GM19468 (cell line): ENCODE data around the gene THRB.

ENCODE experiments used
- ATAC-seq: cut with Tn5 transposase; IDR thresholded peaks from one replicate; pipeline ENCODE4 v1.9.1; 2021; ENCODE audit warnings: mild to moderate bottlenecking, moderate library complexity, moderate number of reproducible peaks; ENCODE audit not compliant: unreplicated experiment; ENCODE audit errors: extremely low read depth

Gene THRB

DNA sequence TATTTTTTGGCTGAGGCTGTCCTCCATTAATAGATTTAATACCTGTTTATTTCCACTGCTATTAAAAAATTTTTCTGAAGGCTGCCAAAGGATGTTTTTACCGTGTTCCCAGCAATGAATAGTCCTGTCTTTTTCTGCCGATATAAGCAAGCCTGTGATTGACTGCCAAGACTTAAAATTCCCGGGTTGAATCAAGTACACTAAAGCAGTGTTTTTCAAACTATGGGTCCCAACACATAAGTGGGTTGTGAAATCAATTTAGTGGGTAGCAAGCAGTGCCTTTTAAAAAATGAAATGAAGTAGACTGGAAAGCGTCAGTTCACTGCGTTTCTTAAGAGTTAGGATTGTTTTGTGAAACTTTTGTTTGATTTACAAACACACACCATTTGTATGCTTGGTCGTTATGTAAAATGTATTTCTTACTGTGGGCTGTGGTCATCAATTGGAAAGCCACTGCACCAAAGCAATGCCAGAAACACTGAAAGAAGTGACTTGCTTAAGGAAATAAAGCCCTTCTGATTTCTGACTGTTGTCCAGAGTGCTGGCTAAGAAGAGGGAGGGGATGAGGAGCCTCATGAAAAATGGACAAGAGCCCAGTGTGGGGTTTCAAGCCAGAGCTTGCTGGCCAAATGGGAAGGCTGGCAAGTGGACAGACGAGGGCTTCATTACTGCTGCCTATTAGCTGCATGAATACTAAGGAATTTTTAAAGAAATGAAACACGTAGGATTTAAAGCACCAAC is 206.0 kb downstream of the THRB start:
- ATAC-seq, result no peak

DNA sequence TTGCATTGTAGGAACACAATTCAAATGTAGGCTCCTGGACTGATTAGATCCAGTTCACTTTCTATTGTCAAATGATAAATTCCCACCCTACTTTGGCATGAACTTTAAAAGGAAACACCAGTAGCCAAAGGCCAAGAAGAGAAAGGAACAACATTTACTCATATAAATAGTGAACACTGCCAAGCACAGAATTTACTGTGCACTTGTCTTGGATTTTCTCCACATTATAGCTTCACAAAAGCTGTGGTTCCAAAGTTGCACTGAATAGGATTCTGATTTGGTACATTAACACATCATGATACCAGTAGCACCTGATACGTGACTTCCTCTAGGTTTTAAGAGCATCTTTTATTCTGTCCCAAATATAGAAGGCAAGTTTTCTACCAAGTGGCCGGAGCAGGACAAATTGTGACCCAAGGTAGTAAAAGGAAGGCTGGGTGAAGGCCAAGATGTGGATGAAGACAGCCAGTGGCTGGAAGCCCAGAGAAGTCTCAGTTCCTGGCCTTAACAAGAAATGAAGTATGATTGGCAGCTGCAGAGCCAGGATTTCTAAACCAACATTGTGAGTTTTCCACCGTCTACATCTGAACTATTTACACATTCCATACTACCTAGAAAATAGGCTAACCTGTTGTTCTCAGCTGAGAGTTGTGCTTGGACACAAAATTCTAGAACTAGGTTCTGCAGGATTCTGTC is 206.7 kb downstream of the THRB start:
- ATAC-seq, result no peak

DNA sequence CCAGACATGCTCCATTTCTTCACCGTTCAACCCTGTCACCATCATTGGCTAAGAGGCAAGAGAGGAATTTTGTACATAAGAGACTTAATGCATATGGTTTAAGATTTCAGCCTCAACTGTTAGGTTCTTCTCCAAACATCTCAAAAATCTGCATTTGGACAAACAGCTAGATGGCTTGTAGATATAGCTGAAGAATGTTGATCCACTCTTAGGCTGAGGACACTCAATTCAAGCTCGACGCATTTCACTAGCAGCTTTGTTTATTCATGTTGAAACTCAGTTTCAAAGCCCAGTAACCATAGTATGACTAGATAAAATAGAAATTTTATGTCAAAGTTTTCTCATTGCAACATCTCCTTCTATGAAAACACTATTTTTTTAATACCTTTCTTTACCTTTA is 208.2 kb downstream of the THRB start:
- ATAC-seq, result no peak

DNA sequence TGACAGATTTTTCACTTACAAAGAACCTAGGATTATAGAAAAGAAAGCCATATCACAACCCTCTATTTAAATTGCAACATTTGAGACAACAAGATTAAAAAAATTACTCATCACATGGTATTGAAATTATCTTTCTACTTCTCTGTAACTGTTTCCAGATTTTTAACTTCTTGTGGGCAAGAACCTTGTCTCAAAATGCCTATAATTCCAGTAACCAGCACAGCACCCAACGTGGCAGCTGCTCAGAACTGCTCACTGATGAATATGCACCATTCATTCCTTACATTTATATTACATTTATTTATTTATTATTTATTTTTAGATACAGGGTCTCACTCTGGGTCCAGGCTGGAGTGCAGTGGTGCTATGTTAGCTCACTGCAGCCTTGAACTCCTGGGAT is 216.1 kb downstream of the THRB start:
- no peak for ATAC-seq

GRCh38 chr3:24273491-24273890 is 221.2 kb downstream of the THRB start:
- ATAC-seq, result no peak

- no peak for ATAC-seq
These were observed 221.8 kb downstream of the THRB start for GRCh38 chr3:24272875-24273274.

DNA sequence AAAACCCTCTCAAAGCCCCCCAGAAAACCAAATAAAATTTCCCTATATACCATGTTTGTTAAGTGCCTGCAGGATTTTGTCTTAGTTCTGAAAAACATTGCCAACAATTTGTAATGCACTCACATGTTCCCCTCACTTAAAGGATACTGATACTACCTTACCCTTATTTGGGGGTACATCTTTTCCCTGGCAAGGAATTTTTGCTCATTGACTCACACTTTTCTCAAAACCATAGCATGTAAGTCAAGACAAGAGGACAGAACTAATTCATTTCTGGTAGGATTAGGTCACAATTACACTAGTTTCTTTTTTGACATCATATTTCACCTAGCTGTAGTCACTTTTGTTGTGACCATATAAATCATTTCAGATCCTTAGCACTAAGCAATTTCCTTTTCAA is 222.2 kb downstream of the THRB start:
- ATAC-seq, result no peak

GRCh38 chr3:24271228-24271627 is 223.4 kb downstream of the THRB start:
- no peak for ATAC-seq

- ATAC-seq, result no peak
These were observed 223.9 kb downstream of the THRB start for GRCh38 chr3:24270744-24271143.

DNA sequence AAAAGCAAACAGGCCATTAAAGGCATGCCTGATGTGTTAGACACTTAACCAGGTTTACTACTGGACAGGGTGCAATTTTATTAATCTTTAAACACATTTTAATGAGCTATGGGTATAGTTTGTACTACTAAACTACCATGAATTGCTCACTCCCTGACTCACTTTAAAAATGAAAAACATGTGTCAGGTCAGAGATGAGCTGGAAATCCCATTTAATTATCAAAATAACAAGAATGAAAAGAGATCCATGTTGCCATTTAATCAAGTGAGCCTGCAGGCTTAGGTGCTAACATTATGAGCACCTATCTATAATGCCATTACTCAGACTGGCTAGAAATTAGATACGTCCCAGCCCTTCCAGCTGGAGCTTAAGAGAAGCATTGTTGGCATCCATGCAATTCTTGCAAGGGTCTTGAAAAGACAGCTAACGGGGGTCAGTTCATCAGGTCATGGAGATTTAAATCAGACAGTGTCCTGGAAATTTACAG is 224.4 kb downstream of the THRB start:
- ATAC-seq, result no peak

DNA sequence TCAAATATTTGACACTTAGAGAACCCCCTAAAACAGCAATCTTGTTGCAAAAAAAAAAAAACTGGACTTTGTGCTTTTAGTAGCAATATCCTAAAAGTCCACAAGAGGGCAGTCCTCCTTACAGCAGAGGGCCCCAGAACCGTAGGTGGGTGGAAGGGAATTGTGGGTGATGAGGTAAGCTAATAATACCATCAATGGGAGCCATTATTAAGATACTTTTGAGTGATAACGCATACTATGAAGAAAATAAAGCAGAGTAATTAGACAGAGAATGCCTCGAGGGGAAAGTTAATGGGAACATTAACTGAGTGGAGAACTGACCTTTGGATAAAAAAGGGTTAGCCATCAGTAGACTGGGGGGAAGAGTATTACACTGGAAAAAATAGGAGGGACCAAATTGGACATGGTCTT is 229.9 kb downstream of the THRB start:
- peak; percentile 62 for ATAC-seq

- no peak for ATAC-seq
These were observed 230.6 kb downstream of the THRB start for GRCh38 chr3:24264011-24264410.

GRCh38 chr3:24263069-24263668 is 231.5 kb downstream of the THRB start:
- ATAC-seq, result no peak

GRCh38 chr3:24261521-24261920 is 233.1 kb downstream of the THRB start:
- no peak for ATAC-seq

GRCh38 chr3:24259901-24260512 is 234.6 kb downstream of the THRB start:
- ATAC-seq, result no peak

- ATAC-seq, result no peak
These were observed 235.7 kb downstream of the THRB start for GRCh38 chr3:24258727-24259600.

DNA sequence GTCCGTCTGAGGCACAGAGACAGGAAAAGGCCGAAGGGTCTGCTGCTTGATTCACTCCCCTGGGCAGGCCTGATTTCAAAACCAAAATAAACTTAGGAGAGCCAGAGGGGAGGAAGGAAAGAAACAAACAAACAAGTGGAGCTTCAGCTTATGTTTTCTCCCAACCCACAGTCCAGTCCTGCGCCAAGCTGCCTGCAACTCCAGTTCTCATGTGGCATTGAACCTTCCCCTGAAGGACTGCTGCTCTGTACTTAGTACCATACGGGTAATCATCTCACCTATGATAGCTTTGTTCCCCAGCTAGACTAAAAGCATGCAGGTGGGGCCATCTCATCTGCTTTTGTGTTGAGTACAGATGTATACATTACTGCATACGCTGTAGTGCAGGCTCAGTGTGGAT is 236.4 kb downstream of the THRB start:
- no peak for ATAC-seq

- no peak for ATAC-seq
These were observed 239.2 kb downstream of the THRB start for GRCh38 chr3:24255414-24255813.

GRCh38 chr3:24254649-24255048 is 240.0 kb downstream of the THRB start:
- ATAC-seq, result no peak

GRCh38 chr3:24253336-24253735 is 241.3 kb downstream of the THRB start:
- ATAC-seq, result no peak
